AG09319 (cell line): Measurements from ENCODE around the gene GIGYF2.

Source experiments
- DNase-seq: peaks from one replicate; pipeline ENCODE4 v3.0.0-alpha.2; 2010; ENCODE audit warnings: low read depth; ENCODE audit errors: extremely low read depth
- TF ChIP-seq, protein P1 (sequence below): IDR thresholded peaks from 2 replicates; pipeline ENCODE4 v1.5.1; 2011; ENCODE audit warnings: low read depth, mild to moderate bottlenecking, inconsistent platforms, low read length, moderate library complexity

The GIGYF2 gene

DNA sequence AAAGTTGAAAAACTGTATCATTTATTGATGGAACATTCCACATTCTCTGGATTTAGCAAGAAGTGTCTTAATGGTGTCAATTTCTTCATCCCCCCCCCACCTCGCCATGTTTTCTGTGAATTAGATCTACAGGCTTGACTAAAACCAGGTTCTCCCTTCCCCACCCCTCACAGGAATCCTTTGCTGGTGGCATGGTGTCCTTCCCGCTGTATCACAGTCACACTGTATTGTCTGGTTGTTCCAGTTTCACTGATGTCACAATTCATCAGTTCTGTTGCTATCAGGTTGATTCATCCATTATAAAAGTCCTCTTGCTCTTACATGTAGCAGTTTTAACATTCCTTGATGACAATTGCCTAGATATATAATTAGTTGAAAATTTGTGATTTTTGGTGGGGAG is 166.9 kb downstream of the GIGYF2 start:
- DNase-seq: no peak
- TF ChIP-seq, protein P1, sequence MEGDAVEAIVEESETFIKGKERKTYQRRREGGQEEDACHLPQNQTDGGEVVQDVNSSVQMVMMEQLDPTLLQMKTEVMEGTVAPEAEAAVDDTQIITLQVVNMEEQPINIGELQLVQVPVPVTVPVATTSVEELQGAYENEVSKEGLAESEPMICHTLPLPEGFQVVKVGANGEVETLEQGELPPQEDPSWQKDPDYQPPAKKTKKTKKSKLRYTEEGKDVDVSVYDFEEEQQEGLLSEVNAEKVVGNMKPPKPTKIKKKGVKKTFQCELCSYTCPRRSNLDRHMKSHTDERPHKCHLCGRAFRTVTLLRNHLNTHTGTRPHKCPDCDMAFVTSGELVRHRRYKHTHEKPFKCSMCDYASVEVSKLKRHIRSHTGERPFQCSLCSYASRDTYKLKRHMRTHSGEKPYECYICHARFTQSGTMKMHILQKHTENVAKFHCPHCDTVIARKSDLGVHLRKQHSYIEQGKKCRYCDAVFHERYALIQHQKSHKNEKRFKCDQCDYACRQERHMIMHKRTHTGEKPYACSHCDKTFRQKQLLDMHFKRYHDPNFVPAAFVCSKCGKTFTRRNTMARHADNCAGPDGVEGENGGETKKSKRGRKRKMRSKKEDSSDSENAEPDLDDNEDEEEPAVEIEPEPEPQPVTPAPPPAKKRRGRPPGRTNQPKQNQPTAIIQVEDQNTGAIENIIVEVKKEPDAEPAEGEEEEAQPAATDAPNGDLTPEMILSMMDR: no peak

- TF ChIP-seq, protein P1: no peak
Measured at GRCh38 chr2:232865165-232865564, 168.0 kb downstream of the GIGYF2 start.

DNA sequence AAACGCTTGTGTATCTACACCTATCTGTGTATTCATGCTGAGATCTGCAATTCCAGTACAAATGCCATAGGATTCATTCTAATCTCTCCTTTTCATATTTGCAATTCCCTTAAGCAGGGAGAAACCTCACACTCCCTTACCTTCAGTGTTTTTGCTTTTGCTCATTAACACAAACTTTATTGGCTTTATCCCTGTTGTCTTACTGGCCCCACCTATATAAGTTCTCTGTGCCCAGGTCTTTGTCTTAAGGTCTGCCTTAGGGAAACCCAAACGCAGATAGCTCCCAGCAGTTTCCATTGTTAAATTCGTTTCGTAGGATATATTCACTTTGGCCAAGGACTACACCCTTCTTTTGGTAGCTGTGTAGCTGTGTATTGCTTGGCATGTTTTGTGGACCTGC is 169.0 kb downstream of the GIGYF2 start:
- TF ChIP-seq, protein P1: no peak
- no peak for DNase-seq

More at GRCh38 chr2:232865165-232865564, 168.0 kb downstream of the GIGYF2 start:
- no peak for DNase-seq

DNA sequence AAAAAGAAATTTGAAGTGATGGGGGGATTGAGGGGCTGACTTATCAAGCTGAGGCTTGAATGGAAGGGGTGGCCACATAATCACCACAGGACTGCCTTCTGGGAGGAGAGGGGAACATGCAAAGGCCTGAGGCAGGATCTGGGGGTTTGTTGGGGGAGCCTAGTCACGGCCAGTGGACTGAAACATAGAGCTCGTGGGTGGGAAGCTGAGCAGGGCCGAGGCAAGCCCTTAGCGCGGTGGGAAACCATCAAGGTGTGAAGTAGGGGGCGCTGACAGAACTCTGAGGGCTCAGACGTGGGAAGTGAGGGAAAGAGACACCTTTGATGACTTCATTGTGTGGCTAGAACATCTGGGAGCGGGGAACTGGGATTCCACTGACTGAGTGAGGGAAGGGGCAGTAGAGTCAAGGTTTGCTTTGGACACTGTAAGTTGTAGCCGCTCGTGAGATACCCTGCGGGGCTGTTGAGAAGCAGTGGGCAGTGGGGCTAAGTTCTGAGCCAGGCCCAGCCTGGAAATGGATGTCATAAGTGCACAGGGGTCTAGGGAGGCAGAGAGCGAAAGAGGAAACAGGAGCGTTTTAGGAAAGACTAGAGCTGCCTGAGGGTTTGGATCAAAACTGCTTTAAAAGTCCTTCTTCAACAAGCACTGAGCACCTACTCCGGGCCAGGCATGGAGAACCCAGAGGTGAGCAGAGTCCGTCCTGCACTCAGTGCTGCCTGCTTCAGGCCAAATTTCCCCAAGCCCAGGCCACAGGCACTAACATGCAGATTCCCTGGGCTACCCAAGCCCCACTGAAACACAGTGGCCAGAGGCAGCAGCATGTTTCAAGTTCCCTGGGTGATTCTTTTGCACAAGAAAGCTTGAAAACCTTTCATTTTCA is 172.2 kb downstream of the GIGYF2 start:
- TF ChIP-seq, protein P1: no peak
- no peak for DNase-seq

DNA sequence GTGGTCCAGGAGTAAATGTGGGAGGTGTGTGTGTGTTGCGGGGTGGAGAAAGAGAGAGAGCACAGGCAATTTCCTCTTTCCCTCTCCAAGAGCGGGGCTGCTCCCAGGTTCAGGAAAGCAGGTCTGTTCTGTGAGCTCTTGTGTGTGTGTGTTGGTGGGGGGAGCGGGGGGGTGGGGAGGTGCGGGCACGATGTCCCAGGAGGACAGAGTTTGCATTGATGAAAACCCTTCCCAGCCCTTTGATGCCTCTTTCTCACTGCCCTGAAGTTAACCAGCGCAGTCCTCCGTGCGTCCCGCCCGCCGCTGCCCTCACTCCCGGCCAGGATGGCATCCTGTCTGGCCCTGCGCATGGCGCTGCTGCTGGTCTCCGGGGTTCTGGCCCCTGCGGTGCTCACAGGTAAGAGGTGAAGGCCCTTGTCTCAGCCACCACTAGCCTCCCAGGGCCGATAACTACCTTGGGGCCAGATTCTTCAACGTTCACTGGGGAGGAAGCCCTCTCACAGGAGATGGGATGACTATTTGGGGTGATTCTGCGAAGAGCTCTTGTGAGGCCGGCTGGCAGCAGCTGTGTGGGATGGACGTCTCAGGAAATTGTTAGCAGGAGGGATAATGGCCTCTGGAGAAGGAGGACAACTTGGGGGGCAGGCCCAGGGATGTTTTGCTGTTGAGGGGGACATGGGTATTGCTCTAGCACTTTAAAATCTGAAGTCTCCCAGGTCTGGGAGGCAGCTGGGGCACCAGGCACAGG is 173.1 kb downstream of the GIGYF2 start, which contains the start of gene SNORC:
SNORC (plus strand) TSS at position 247 of the 748 bp plus-strand sequence; CDS start at position 325, 78 bp downstream.
- TF ChIP-seq, protein P1: no peak
- no peak for DNase-seq

DNA sequence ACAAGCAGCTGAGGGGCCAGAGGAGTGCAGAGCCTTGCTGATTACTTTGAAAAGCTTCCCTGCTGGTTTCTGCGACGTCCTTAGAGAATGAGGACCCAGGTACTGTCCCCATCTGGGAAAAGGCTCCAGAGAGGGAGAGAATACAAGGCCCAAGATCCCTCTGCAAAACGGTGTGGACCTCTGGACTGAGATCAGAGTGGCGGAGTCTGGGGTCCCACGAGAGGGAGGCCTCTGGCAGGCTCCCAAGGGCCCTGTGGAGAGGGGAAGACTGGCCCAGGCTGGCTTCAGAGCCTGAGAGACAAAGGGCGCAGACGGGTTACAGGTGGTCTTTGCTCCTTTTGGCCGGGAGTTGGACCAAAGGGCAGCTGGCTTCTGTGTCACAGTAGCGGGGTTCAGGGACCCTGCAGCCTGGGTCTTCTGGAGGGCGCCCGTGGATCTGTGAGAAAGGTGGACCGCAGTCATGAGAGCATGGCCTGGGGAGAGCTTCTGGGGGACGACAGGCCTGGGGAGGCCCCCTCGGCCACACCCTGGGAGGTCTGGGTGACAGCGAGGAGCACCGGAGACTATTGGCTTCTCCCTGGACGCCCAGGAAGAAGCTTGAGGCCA is 173.7 kb downstream of the GIGYF2 start:
- TF ChIP-seq, protein P1: no peak
- DNase-seq: no peak

GRCh38 chr2:232871418-232871834 is 174.3 kb downstream of the GIGYF2 start:
- TF ChIP-seq, protein P1: no peak
- DNase-seq: no peak
